Natural killer cell (primary cell): ENCODE measurements around the gene PLB1. TPM values are rescaled to one million over a fixed set of nuclear protein-coding genes. Genes with fewer than 3 reads are reported as not detected.
A peak's percentile ranks its signal among the peaks of the same experiment; 100 is the strongest.

ENCODE experiments used
- ATAC-seq, 3 donors: fragments of 150-1000 bp in 2 of 3; fragments of 200-7000 bp in 1 of 3; cut with Tn5 transposase; 1 replicate in 1 of 3; 2 replicates in 2 of 3; pipeline ENCODE4 v1.10.0; 2021; ENCODE audit warnings: mild to moderate bottlenecking in 2 of 3, moderate library complexity in 2 of 3
- DNase-seq, 2 donors: peaks; one replicate each; pipeline versions ENCODE4 v3.0.0 to v3.0.0-alpha.2; 2013 to 2021; ENCODE audit warnings: mixed read lengths in 1 of 2
- H3K27ac ChIP-seq: one replicate; pipeline ENCODE4 v1.5.1; 2013; ENCODE audit warnings: mild to moderate bottlenecking, low read length
- H3K27me3 ChIP-seq: one replicate; pipeline ENCODE4 v1.6.1; 2013; ENCODE audit warnings: low read length; ENCODE audit not compliant: control insufficient read depth, insufficient read depth
- H3K36me3 ChIP-seq: one replicate; pipeline ENCODE4 v1.6.1; 2013; ENCODE audit warnings: low read length; ENCODE audit not compliant: control insufficient read depth, insufficient read depth
- H3K4me1 ChIP-seq: one replicate; pipeline ENCODE4 v1.6.1; 2013; ENCODE audit warnings: low read length; ENCODE audit not compliant: control insufficient read depth, insufficient read depth
- H3K4me3 ChIP-seq: one replicate; pipeline ENCODE4 v1.5.1; 2013; ENCODE audit warnings: low read length
- H3K9me3 ChIP-seq: one replicate; pipeline ENCODE4 v1.6.1; 2013; ENCODE audit warnings: low read length; ENCODE audit not compliant: control insufficient read depth, insufficient read depth
- H3K27ac Mint-ChIP-seq, 2 donors: one replicate each; pipeline ENCODE4 v1.8.0; 2022; ENCODE audit warnings: mild to moderate bottlenecking in 2 of 2, mixed read lengths in 2 of 2, moderate library complexity in 1 of 2
- H3K27me3 Mint-ChIP-seq, 2 donors: one replicate each; pipeline ENCODE4 v1.8.0; 2022; ENCODE audit warnings: low read depth in 2 of 2, mixed read lengths in 2 of 2
- H3K36me3 Mint-ChIP-seq: one replicate; pipeline ENCODE4 v1.8.0; 2022; ENCODE audit warnings: mixed read lengths
- H3K4me1 Mint-ChIP-seq, 2 donors: one replicate each; pipeline ENCODE4 v1.8.0; 2022; ENCODE audit warnings: mixed read lengths in 2 of 2
- H3K4me3 Mint-ChIP-seq: one replicate; pipeline ENCODE4 v1.8.0; 2022; ENCODE audit warnings: mild to moderate bottlenecking, moderate library complexity, mixed read lengths
- H3K9me3 Mint-ChIP-seq, 2 donors: one replicate each; pipeline ENCODE4 v1.8.0; 2022; ENCODE audit warnings: mixed read lengths in 2 of 2
- WGBS: methylation state at CpG from one replicate; pipeline ENCODE4 v1.1.7; 2013; ENCODE audit warnings: missing lambda C conversion rate; ENCODE audit not compliant: insufficient coverage; 5-methylcytosine and 5-hydroxymethylcytosine counted together
- intact Hi-C: fragments of 100-400 bp; cut with micrococcal nuclease; formaldehyde crosslinking; loops from one replicate; pipeline ENCODE4 v1.14.2; 2022
- total RNA-seq, 4 donors: library from RNA; stranded (reverse); fragments of 120-200 nt in 1 of 4; gene quantifications; one replicate each; pipeline versions ENCODE4 v1.2.3 to v1.2.4, GENCODE V29; 2013 to 2022
- TF ChIP-seq, protein P1 (sequence below): fragments of 200-600 bp; IDR thresholded peaks from one replicate; pipeline ENCODE4 v1.8.0; 2022; ENCODE audit warnings: antibody characterized with exemption

Gene PLB1
- total RNA-seq, 3 donors from 2014 or later (not counting 1 experiment from before 2014, with no cell fraction given) = 1.7 to 2.6 (median 1.9) TPM

DNA sequence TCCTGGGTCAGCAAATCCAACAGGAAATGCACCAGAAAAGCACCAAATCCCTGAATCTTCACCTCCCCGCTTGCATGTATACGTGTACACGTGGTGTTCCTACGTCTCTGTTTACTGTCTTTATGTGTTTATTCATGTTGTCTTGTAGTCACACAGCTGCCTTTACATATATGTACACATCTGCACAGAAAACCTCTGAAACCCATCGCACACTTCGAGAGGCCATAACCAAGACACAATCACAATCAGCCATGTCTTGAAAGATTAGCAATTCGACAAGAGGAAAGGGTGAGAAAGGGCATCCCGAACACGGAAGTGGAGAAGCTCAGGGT lies 98.1 kb downstream of the PLB1 start:
- peaks cover 9% of the 10 kb centered on the region for H3K4me1 ChIP-seq
- TF ChIP-seq, protein P1, sequence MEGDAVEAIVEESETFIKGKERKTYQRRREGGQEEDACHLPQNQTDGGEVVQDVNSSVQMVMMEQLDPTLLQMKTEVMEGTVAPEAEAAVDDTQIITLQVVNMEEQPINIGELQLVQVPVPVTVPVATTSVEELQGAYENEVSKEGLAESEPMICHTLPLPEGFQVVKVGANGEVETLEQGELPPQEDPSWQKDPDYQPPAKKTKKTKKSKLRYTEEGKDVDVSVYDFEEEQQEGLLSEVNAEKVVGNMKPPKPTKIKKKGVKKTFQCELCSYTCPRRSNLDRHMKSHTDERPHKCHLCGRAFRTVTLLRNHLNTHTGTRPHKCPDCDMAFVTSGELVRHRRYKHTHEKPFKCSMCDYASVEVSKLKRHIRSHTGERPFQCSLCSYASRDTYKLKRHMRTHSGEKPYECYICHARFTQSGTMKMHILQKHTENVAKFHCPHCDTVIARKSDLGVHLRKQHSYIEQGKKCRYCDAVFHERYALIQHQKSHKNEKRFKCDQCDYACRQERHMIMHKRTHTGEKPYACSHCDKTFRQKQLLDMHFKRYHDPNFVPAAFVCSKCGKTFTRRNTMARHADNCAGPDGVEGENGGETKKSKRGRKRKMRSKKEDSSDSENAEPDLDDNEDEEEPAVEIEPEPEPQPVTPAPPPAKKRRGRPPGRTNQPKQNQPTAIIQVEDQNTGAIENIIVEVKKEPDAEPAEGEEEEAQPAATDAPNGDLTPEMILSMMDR = no peak
- H3K27me3 ChIP-seq = no peaks in the 10 kb centered on the region
- no peak overlapping the region for H3K27ac ChIP-seq
- DNase-seq (no peak), ATAC-seq (peak in 2 of 3 donors; percentile 15 to 26)
- peaks cover 0 to 12% of the 10 kb centered on the region in 2 donors for H3K27me3 Mint-ChIP-seq
- peak overlapping the region; percentile 49 for H3K4me3 Mint-ChIP-seq
- H3K4me1 Mint-ChIP-seq = peaks cover 11% of the 10 kb centered on the region in 2 donors
- H3K9me3 Mint-ChIP-seq = no peaks in the 10 kb centered on the region
- intact Hi-C loops = loop anchor here (1.0 to 2.0 kb wide), 2 partner anchors 27 to 159 kb away; no protein-coding TSS in a partner anchor
- WGBS = 81% methylated on average over 7 of the region's 9 CpGs
- H3K9me3 ChIP-seq = no peaks in the 10 kb centered on the region
- H3K4me3 ChIP-seq = no peak overlapping the region
- H3K27ac Mint-ChIP-seq = peak overlapping the region; percentile 80 to 83
- no peaks in the 10 kb centered on the region for H3K36me3 ChIP-seq
- H3K36me3 Mint-ChIP-seq = no peaks in the 10 kb centered on the region

DNA sequence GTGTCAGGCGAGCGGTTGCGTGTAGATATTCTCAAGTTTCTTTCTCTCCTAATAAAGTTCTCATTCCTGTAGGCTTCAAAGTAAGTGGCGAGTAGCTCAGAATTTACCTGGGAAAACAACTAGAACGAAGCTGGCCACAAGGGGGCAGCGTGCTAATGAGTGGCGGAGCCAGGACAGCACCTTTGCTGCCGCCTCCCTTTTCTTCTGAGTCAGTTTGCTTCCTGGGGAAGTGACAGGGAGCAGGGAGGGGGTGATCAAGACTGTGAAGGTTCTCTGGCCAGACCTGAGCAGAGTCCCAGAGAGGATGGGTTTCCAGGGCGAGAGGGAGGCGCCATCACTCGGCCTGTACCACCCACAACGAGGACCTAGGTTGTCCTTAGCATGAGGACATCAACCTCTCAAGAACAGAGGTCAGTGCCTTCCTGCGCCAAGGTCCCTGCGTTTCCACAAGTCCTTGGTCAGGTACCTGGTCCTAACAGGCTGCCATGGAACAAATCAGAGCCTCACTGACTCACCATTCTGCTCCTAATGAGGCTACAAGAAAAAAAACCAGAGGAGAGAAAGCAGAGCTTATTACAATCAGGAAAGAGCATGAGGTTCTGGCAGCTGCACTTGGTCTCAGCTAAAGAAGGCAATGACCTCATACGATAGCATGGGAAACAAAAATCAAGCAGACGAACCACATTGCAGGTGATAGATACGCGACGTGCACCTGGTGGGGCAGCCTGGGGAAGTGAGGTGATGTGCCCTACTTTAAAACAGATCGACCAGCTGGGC lies 98.7 kb downstream of the PLB1 start:
- Histone ChIP-seq H3K9me3 (no peaks in the 10 kb centered on the region), H3K27me3 (no peaks in the 10 kb centered on the region), H3K36me3 (no peaks in the 10 kb centered on the region), H3K4me3 (no peak overlapping the region), H3K27ac (peak overlapping the region; percentile 16), H3K4me1 (peaks cover 9% of the 10 kb centered on the region)
- Mint-ChIP-seq H3K36me3 (no peaks in the 10 kb centered on the region), H3K9me3 (no peaks in the 10 kb centered on the region), H3K27ac (peak overlapping the region; percentile 80 to 83), H3K27me3 (peaks cover 0 to 12% of the 10 kb centered on the region in 2 donors), H3K4me3 (peak overlapping the region; percentile 49), H3K4me1 (peaks cover 11% of the 10 kb centered on the region in 2 donors)
- intact Hi-C loops = loop anchor here (1.0 to 2.0 kb wide), 2 partner anchors 26 to 159 kb away; no protein-coding TSS in a partner anchor
- 35% methylated on average over 17 of the region's 20 CpGs for WGBS
- TF ChIP-seq, protein P1 = peak; percentile 91
- ATAC-seq (peak; percentile 87 to 96 (median 90)), DNase-seq (peak; percentile 79 to 93)

DNA sequence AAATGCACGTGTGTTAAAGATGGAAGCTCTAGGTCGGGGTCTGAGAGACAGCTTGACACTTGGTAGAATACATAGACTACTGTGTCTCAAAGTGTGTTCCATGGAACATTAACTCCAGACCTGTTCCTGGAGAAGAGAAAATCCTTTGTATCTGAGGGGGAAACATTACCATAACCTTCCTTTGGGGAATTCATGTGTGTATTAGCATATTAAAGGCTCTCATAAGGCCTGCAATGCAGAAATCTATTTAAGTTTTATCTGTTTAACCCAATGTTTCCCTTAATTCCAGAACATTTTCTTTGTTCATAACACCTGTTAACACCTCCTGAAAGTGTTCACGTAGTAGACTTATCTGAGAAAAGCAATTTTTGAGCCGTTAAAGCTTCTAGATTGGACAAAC lies 99.5 kb downstream of the PLB1 start:
- Mint-ChIP-seq H3K27me3 (peaks cover 0 to 5% of the 10 kb centered on the region in 2 donors), H3K36me3 (no peaks in the 10 kb centered on the region), H3K27ac (peak overlapping the region; percentile 80 to 83), H3K4me3 (no peak overlapping the region), H3K9me3 (no peaks in the 10 kb centered on the region), H3K4me1 (peaks cover 11% of the 10 kb centered on the region in 2 donors)
- intact Hi-C loops = loop anchor here (2.0 kb wide), 1 partner anchor 25 kb away; no protein-coding TSS in a partner anchor
- H3K4me1 ChIP-seq = peaks cover 9% of the 10 kb centered on the region
- H3K27me3 ChIP-seq = no peaks in the 10 kb centered on the region
- WGBS = 96% methylated on average over 4 of the region's 4 CpGs
- TF ChIP-seq, protein P1 = no peak
- no peak overlapping the region for H3K27ac ChIP-seq
- H3K9me3 ChIP-seq = no peaks in the 10 kb centered on the region
- no peak overlapping the region for H3K4me3 ChIP-seq
- H3K36me3 ChIP-seq = no peaks in the 10 kb centered on the region
- DNase-seq (no peak), ATAC-seq (no peak)
